Stimulated activated CD4-positive, alpha-beta T cell treated with anti-CD3 and anti-CD28 coated beads, Interleukin-15, amount 100 ng/mL, for 24 hours (primary cell): ENCODE measurements around the gene KMT2E.

Source experiments
- DNase-seq: peaks from one replicate; pipeline ENCODE4 v3.0.0-alpha.2; 2020

The KMT2E gene

DNA sequence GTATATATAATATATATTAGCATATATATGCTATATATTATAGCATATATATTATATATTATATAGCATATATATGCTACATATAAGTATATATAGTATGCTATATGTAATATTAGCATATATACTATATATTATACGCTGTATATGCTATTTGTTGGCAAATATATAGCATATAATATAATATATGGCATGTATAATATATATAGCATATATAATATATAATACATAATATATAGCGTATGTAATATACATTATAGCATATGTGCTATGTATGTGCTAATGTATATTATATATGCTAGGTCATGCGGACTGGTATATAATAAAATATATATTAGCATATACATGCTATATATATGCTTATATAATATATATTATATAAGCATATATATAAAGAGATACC lies 72.8 kb downstream of the KMT2E start:
- no peak for DNase-seq

DNA sequence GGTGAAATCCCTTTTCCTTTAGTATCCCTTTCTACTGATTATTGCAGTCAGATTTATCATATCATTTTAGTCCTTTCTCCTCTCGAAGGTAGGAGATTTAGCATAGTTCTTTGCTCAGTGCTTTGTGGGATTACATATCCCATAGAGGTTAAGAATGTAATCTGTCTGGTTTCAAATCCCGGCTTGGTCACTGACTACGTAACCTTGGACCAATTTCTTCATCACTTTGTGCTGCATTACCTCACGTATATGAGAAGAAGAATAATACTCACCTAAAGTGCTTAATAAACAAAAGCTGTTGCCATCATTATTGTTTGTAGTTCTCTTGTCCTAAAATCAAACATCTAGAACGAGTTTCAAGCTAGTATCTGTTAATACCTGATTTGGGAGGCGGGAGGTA lies 74.0 kb downstream of the KMT2E start:
- no peak for DNase-seq

DNA sequence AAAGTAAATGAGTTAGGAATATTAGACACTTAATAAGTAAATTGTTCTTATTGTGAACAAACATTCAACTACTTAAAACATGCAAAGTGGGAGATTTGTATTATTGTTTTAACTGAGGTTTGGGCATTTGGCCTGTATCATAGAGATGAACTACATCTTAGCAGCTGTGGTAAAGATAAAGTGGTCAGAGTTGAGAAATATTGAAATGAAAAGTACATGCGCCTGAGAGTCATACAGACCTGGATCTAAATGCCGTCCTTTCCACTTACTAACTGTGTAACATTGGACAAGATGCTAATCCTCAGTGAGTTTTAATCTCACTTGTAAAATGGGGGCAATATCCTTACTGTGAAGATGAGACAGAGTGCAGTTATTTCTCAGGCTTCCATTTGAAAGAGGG lies 74.5 kb downstream of the KMT2E start:
- no peak for DNase-seq

DNA sequence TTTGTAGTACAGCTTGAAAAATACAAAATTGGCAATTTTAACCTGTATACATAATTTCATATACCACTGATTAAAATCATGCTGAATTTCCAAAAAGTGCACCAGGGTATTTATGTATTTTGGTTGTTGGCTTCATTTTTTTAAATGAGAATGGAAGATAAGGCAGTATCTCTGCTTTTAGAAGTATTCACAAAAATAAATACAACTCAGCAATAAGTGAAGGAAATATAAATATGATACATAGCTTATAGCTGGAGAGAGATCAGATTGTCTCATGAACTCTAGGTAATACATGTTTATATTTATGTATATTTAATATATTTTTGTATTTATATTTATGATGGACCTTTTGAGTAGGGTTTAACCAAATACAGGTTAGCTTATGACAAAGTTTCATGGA lies 81.0 kb downstream of the KMT2E start:
- no peak for DNase-seq

DNA sequence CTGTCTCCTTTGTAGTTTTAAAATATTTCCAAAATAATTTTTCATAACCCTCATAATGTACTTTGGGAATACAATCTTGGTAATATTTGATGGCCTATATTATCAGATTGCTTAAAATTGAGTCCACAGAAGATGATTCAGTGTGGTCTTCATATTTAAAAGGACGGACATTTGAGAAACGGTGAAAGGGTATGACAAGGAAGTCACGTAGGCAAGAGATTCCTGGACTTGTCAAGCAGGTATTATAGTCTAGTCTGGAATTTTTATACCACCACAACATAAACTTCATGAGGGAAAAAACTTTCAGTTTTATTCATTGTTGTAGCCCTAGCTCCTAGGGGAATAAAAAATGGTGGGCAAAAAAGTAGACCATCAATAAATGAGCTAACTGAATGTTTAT lies 82.3 kb downstream of the KMT2E start:
- DNase-seq, result no peak

DNA sequence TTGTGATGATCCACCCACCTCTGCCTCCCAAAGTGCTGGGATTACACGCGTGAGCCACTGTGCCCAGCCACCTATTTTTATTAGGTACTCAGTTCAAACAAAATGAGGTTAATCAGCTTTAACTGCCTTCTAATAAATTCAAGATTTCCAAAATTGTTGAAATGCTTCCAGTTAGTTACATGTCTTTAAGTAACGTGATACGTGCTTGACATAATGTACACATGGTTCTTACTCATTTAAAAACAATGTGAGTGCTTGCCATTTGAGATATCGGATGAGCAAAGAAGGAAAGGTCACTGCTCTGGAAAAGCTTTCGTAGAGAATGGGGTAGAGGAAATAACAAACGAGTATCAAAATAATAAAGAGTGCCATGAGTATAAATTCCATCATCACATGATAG lies 83.6 kb downstream of the KMT2E start:
- no peak for DNase-seq

DNA sequence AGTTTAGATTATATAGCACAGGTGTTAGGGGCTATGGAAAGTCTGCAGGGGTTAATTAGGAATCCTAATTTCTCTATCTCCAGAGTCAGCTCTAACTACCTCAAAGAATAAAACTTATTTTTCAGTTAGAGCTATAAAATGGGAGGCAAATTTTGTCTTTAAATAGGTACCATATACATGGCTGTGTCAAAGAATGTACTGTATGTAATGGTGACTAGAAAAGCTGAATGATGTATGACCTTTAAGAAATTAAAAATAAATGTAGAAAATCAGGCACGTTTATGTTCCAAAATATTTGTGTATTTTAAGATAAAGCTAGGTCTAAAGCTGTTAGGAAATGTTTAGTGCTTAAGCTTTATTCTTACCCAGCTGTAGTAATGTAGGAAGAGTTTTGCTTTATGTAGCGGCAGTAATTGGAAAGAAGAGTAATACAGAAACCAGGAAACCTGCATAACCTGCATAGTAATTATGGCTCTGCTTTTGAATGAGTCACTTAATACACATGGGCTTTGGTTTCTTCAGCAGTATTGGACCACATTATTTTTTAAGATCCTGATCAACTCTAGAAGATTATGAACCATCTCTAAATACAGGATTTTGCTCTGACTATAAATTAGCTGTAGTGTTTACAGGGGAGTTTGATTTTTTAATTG lies 85.0 kb downstream of the KMT2E start:
- no peak for DNase-seq

DNA sequence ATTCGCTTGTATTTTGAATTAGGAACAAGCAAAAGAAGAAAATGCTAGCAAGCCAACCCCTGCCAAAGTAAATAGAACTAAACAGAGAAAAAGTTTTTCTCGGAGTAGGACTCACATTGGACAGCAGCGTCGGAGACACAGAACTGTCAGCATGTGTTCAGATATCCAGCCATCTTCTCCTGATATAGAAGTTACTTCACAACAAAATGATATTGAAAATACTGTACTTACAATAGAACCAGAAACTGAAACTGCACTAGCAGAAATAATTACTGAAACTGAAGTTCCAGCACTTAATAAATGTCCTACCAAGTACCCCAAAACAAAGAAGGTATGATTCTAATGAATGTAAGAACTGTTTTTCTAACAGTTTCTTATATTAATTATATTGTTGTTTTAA lies 87.9 kb downstream of the KMT2E start:
- DNase-seq, result no peak

DNA sequence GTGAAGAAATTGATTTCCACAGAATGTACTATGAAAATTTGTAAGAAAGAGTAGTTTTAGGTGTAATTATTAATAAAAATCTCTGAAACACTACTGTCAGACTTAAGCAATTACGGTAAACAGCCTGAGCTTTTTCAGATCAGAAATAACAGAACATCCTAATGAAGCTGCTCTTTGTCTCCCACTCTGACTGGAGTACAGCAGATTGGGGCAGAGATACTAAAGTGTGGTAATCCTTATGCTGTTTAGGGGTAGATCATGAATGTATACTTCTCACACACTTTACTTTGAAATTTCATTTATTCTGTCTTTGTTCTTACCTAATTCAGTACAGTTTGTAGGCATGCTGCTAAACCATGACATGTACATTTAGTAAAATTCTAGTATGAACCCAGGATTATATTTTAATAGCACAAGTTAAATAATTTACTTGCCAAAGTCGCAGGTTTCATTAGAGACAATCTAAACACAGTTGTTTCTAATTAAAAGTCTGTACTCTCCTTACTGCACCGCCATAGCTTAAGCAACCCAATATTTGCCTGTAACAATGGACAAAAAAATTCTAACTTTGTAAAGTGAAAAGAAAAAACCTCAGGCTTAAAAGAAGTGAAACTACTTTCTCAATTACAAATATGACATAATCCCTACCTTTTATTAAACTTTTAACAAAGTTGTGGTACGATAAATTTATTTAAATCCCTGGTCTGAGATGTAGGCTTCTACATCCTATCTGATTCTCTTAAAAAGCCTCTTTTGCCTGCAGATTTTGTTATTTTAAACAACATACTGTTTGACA lies 88.8 kb downstream of the KMT2E start:
- DNase-seq, result no peak

DNA sequence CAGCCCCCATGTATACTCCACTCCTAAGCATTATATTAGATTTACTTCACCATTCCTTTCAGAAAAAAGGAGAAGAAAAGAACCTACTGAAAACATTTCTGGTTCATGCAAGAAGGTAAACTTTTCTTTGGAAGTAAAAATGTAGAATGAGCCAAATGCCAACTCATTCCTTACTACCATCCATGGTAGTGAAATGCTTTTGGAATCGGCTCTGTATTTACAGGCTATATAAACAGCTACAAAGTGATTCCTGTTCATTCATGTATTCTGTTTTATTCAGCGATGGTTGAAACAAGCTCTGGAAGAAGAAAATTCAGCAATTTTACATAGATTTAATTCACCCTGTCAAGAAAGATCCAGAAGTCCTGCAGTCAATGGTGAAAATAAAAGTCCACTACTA lies 91.6 kb downstream of the KMT2E start:
- DNase-seq, result no peak

DNA sequence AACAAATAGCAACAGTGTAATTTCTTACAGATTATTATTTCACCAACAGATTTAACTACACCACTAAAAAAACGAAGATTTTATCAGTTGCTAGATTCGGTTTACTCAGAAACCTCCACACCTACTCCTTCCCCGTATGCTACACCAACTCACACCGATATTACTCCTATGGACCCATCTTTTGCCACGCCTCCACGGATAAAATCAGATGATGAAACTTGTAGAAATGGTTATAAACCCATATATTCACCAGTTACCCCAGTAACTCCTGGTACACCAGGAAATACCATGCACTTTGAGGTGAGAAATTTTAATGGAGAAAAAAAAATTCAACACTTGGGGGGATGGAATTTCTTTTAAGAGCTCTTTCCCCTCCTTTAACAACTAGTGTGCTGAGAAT lies 92.5 kb downstream of the KMT2E start:
- no peak for DNase-seq

DNA sequence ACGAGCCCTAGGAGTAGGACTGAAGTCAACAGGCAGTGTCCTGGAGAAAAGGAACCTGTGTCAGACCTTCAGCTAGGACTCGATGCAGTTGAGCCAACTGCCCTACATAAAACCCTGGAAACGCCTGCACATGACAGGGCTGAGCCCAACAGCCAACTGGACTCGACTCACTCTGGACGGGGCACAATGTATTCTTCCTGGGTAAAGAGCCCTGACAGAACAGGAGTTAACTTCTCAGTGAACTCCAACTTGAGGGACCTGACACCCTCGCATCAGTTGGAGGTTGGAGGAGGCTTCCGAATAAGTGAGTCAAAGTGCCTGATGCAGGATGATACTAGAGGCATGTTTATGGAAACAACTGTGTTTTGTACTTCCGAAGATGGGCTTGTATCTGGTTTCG lies 93.5 kb downstream of the KMT2E start:
- DNase-seq, result no peak

DNA sequence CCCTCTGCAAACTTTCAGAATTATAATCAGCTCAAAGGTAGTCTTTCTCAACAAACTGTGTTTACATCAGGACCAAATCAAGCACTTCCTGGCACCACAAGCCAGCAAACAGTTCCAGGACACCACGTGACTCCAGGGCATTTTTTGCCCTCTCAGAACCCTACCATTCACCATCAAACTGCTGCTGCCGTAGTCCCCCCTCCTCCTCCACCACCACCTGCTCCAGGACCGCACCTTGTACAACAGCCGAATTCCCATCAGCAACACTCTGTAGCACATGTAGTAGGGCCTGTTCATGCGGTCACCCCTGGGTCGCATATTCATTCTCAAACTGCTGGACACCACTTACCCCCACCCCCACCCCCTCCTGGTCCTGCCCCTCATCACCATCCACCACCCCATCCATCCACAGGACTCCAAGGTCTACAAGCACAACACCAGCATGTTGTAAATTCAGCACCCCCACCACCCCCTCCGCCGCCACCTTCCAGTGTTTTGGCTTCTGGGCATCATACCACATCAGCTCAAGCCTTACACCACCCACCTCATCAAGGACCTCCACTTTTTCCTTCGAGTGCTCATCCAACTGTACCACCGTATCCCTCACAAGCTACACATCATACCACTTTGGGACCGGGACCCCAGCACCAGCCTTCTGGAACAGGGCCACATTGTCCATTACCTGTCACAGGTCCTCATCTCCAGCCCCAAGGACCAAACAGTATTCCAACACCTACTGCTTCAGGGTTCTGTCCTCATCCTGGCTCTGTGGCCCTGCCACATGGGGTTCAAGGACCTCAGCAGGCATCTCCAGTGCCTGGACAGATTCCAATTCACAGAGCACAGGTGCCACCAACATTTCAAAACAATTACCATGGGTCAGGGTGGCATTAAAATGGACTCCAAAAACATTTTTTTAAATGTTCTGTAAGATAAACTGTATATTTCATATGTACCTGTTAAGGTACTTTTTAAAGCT lies 98.7 kb downstream of the KMT2E start:
- DNase-seq, result no peak

DNA sequence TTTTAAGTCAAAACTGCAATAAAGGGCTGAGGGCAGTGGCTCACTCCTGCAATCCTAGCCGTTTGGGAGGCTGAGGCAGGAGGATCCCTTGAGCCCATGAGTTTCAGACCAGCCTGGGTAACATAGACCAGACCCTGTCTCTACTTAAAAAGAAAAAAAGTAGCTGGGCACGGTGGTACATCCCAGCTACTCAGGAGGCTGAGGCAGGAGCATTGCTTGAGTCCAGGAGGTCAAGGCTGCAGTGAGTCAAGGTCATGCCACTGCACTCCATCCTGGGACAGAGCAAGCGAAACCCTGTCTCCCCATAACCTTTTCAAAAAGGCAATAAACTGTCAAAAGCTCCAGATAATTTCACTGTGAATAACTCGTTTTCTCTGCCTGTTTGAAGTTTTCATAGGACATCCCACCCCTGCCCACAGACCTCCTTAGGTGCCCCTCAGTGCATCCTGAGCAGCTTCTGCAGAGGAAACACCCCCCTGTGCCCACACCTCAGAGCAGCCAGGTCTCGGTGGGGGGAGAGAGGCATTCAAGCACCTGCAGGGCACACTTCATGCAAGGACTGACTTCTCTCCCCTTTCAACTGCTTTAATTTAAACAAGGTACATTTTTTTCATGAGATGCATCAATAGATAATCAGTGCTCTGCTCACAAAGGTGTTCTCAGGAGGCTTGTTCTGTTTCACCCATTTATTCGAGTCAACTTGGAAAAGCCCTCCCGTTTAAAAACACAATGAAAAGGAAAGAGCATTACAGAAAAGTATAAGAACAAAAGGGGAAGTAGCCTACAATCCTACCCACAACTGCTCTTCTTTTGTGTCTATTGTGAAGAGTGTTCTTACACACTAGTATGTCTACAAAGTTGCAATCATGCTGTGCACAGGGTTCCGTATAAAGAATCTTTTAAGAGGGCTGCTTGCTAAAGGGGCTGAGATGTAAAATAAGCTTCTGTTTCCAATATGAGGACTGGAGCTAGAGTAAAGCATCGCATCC lies 104.9 kb downstream of the KMT2E start:
- DNase-seq, result no peak

DNA sequence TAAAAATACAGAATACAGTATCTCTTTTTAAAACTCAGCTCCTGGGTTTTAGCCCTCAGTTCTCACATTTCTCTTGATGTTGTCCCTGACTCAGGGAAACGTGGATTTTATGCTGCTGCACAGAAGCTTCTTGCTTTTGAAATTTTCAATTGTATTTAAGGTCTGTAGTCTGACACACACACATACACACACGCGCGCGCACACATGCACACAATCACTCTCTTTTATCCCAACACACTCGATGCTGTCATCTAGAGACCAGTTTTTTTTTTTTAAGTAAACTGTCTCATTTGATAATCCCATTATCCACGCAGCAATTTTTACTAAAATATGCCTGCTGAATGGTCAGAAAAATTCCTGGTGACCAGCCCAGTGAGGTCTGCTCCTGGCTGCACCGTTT lies 108.6 kb downstream of the KMT2E start:
- no peak for DNase-seq

DNA sequence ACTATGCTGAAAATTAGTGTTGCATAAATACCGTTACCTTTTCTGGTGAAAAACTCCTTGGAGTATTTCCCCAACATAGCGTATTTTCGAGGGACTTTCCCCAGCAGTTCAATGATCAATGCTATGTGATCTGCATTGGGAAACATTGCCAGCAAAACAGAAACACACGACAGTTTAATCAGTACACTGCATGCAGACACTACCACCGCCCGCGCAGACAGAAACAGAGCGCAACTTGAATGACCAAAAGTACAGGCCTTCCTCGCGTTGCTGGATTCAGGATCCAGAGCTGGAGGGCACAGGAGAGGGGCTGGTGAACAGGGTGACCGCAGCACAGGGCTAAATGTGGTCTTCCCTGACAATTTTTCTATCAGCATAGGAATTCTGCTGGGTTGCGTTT lies 111.7 kb downstream of the KMT2E start:
- no peak for DNase-seq

DNA sequence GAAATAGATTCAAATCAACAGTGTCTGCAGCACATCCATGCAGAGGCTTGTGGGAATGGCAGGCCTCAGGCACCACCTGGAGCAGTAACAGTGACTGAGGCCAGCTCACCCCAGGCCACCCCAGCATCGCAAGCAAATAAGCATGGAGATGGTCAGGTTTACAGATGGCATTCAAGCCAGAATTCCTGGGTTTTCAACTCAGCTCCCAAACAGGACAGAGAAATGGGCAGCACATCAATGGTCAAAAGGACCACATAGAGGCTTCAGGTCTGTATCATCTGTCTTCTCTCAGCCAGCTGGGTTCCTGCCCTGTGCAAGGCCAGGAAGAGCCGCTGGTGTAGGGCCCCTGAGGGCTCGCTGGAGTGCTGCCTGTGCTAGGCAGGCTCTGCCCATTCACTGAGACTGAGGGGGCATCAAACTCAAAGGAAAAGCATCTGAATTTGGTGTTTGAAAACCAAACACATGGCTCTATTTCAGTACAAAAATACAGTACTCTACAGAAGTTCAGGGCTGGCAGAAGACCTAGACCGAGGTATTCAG lies 112.5 kb downstream of the KMT2E start:
- DNase-seq, result no peak

DNA sequence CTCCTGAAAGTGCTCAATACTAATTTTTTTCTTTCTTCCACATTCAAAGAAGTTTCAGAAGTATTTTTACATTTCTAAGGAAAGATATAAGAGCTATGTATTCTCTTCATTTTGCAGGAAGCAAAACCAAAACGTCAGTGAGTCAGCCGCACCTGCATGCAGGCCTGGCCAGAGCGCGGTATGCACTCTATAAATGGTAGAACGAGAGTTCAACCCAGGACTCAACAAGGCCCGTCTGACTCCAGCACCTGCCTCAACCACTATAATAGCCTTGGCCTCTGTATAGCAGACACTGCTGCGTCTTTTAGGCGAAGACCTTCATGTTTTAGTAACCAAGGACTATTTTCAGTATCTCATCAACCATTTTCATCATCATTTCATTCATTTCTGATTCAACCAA lies 113.2 kb downstream of the KMT2E start:
- peak; percentile 37 for DNase-seq

DNA sequence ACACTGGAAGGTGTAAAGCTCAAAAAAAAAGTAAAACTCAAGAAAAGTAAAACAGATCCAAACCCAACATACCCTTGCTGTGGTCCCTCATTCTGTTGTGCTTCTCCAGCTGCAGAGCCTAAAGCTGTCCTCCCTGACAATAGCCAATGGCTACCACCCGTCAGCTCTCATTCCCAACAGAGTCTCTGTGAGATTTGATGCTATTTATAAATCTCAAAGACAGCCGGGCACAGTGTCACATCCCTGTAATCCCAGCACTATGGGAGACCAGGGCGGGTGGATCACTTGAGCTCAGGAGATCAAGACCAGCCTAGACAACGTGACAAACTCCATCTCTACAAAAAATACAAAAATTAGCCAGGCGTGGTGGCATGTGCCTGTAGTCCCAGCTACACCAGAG lies 116.0 kb downstream of the KMT2E start:
- DNase-seq, result no peak

DNA sequence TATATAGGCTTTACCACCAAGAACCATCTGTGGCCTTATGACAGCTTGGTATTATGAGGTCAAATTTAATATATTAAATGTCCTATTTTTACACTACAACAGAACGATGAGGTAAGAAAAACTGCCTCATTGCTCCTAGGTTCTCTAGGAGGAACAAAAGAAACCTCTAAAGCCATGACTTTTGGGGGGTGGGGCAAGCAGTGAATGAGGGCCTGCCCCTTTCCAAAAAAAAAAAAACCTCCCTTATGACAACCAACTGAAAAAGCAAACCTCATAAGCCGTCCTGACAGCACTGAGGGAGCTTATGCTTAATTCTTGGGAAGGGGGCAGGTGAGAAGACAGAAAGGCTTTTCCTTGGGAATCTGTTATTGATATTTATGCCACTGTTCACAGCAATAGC lies 116.6 kb downstream of the KMT2E start:
- no peak for DNase-seq

DNA sequence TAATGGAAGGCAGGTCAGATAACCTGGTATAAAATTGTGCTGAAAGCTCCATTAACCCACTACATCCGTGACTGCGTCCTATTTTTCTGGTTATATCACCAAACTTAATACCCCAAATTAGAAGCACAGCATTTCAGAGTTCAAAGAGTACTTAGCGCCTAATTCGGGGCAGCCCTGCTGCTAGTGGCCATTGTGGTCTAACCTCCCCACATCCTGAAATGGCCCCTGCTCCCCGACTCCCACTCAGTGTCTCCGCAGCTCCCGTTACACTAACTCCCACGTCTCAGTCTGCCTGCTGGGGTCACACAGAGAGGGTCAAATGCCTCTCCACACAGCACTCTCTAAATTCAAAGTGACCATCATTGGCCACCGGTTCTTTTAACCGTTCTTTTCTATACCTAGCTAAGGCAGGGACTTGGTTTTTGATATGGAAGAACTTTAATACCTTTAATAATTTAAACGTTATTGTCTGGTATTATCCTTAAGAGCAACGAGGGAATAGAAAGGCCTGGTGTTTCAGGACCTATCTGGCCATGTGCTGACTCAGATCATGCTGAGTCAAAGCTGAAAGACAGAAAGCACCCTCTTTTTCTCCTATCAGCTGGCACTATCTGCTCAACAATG lies 117.1 kb downstream of the KMT2E start:
- no peak for DNase-seq

DNA sequence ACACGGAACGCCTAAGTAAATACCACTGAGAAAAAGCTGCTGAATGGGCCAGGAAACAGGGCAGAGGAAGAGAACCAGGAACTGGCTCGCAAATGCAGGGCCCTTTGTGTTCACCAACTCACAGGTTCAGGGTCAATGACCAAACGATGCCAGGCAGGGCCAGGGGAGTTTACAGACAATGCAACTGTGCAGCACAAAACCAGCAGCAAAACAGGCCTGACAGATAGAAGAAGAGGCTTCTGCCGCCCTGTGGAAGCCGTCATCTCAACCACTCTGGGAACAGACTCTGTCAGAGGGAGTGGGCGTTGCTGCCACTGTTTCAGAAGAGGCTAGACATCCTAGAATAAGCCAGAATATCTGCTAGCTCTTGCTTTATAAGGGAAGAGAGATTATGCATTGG lies 117.9 kb downstream of the KMT2E start:
- DNase-seq, result no peak
